NCI-H446 treated with DMSO at 0.1 percent for 48 hours (cell line): Measurements from ENCODE around the gene SULT1C3.
"Not testable (repeated sequence)": the region's sequence is repeated elsewhere in the genome, so short reads cannot be mapped to it uniquely, and the experiment has no call there.

Experiments
- DNase-seq: peaks from one replicate; lab custom pipeline; 2025; lab: John Stamatoyannopoulos, UW

The SULT1C3 gene

GRCh38 chr2:108244667-108245414 is 5.1 kb downstream of the SULT1C3 start:
- no peak for DNase-seq

- DNase-seq: no peak
These were observed 13.3 kb downstream of the SULT1C3 start for GRCh38 chr2:108253106-108253505.

DNA sequence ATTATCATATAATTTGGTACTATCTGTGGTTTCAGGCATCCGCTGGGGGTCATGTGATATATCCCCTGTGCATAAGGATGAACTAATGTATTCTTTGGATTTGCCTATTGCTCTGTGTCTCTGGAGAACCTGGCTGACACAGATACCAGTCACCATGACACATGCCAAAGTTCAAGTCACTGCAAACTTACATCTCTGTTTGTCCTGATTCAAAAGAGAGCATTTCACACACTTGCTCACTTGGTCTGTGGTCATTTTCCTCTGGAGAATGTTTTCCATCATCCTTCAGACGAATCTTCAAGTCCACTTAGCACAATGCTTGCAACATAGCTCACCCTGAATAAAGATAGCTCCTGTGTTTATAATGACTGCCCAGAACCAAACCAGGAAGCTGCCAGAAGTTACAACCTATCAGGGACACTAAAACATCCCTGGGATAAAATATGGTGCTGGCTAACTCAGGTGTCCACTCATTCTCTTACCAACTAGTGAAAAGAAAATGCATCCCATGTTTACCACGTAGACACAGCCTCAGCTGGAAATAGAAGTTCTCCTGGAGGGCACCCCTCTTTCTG is 18.1 kb downstream of the SULT1C3 start:
- no peak for DNase-seq

GRCh38 chr2:108260773-108261172 is 21.0 kb downstream of the SULT1C3 start:
- no peak for DNase-seq

DNA sequence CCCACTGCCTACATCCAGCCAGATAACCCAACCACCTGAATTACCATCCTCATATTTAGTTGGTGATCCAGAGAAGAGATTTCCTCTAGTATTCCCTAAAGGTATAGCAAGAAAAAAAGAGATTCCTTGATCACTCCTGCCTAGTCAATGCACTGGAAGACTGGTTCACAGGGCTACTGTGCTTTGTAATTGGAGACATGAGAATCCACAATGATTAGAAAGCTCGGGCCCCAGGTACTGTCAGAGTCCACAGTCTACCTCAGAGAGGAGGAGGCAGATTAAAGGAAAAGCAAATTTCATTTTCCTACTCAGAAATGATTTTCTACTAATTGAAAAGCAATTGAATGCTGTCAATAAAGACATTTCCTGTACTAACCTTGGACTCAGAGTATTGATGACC is 22.3 kb downstream of the SULT1C3 start:
- no peak for DNase-seq

- no peak for DNase-seq
These were observed 23.6 kb downstream of the SULT1C3 start for GRCh38 chr2:108263401-108263800.

DNA sequence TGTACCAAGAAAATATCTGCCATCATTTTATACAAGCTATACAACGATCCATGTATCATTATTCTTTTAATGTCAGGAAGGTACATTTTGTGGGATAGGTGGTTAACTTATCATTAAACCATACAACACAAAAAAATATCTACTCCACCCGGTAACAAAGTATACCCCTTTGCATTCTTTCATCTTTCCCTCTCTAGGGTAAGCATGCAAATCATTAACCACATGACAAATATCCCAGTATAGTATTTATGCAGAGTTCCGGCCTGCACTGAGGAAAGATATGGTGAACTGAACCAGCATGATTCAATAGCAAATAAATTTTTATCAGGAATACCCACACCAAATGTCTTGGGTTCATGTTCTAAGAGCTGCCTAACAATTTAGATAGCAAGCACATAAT is 26.4 kb downstream of the SULT1C3 start:
- DNase-seq: no peak

DNA sequence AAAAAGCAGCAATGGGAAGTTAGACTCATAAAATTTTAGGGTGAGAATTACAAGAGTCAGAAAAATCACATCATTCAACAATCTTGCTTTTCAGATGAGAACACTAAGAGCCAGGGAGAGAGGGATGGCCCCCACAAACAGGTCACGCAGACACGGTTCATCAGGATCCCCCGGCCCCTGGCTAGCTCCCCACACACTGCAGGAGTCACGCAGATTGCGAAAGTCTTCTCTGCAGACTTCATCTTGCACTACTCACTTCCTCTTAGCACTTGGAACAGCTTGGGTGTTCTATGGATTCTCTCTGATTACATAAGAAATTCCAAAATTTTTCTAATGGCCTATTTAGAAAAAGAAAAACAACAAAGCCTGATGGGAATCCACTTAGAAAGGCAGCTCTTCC is 27.3 kb downstream of the SULT1C3 start:
- DNase-seq: no peak

DNA sequence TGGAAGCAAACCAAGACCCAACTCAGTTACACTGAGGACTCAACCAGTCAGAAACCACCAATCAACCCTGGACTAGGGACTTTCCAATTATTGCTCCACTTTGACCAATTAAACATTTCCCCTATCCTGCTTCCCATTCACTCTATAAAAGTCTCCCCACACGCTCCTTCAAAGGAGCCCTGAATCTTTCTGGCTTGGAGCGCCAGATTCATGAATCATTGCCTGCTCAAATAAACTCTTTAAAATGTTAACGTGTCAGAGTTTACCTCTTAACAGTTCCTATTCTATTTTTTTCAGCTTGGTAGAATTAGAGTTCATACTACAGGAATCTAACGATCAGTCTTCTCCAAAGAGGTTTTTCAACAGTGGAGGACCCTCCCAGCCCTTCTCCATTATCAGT is 28.2 kb downstream of the SULT1C3 start:
- no peak for DNase-seq

GRCh38 chr2:108270346-108270745 is 30.6 kb downstream of the SULT1C3 start:
- no peak for DNase-seq

GRCh38 chr2:108270768-108271506 is 31.2 kb downstream of the SULT1C3 start:
- DNase-seq: no peak

- no peak for DNase-seq
These were observed 32.0 kb downstream of the SULT1C3 start for GRCh38 chr2:108271691-108272253.

DNA sequence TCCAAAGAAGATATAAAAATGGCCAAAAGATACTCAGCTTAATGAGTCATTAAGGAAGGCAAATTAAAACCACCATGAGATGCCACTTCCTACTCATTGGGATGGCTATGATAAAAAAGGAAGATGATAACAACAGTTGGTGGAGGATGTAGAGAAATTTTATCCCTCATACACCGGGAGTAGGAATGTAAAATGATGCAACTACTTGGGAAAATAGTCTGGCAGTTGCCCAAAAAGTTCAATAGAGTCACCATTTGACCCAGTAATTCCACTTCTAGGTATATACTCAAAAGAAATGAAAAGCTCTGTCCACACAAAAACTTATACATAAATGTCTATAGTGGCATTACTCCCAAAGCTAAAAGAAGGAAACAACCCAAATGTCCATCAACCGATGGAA is 38.9 kb downstream of the SULT1C3 start:
- DNase-seq: no peak

- DNase-seq: no peak
These were observed 39.7 kb downstream of the SULT1C3 start for GRCh38 chr2:108279468-108279867.

DNA sequence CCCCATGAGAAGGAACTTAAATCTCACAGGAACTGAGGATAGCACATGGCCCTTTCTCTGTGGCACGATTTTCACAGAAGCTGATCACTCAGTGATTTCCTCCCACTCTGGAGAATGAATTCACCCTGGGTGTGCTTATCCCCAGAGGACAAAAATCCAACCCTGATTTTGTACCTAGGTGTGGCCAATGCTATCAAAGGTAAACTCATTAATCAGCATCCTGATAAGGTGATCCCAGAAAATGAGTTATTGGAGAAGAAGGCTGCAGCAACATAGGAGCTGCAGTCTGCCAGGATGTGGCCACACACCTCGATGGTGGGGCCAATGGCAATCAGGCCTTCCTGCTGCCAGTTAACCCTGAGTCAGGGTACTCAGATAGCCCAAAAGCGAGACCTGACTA is 40.7 kb downstream of the SULT1C3 start:
- no peak for DNase-seq

DNA sequence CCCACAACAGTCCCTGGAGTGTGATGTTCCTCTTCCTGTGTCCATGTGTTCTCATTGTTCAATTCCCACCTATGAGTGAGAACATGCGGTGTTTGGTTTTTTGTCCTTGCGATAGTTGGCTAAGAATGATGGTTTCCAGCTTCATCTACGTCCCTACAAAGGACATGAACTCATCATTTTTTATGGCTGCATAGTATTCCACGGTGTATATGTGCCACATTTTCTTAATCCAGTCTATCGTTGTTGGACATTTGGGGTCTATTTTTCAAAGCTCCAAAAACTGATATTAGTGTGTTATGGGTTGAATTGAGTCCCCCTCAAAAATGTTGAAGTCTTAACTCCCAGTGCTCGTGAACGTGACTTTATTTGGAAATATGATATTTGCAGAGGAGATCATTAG is 44.8 kb downstream of the SULT1C3 start:
- DNase-seq: not testable (repeated sequence)

GRCh38 chr2:108285616-108286015 is 45.8 kb downstream of the SULT1C3 start:
- no peak for DNase-seq

- no peak for DNase-seq
These were observed 47.4 kb downstream of the SULT1C3 start for GRCh38 chr2:108287169-108287568.

DNA sequence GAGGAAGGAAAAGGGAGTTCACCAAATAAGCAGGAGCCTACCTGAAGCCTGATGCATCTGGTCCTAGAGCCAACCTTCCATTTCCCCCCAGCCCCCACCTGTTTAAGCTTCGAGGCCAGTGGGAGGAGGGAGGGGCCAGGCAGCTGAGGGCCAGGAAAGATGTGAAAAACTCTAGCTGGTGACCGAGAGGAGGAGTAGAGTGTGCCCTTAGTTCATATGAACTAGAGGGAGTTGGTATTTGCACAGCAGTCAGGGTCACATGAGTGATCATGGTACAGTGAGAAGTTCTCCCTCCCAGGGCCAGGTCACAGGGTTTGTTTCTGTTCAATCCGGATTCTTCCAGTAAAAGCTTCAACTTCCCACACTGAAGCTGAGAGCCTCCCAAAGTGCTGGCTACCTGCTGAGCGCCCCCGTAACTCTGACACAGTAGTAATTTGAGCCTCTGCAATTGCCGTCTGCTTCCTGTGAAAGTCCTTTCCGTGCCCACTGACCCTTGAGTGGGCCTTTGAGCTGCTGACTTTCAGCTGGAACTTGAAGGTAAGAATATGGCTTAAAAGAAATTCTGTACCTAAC is 48.9 kb downstream of the SULT1C3 start, which contains the start of gene SULT1C2:
Gene SULT1C2 (plus strand): TSS at position 362 of the 573 bp plus-strand sequence. CDS start 4,773 bp downstream, outside the sequence.
- DNase-seq: no peak

DNA sequence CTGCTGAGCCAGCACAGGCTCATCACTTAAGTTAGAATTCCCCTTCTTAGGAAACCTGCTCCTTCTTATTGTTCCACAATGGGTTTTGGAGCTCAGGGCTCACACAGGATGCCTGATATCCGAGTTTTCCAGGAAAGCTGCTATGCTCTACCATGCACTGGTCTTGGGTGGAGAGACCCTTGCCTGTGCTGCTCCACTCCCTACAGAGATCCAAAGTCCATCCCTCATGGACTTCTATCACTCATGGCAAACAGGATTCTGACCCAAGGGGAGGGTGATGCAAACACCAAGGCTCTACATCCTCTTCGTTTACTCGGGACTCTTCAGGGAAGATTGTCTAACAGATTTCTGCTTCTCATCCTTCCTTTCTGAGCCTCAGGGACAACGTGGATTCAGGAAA is 54.1 kb downstream of the SULT1C3 start:
- no peak for DNase-seq

GRCh38 chr2:108297436-108298141 is 57.8 kb downstream of the SULT1C3 start:
- DNase-seq: no peak

DNA sequence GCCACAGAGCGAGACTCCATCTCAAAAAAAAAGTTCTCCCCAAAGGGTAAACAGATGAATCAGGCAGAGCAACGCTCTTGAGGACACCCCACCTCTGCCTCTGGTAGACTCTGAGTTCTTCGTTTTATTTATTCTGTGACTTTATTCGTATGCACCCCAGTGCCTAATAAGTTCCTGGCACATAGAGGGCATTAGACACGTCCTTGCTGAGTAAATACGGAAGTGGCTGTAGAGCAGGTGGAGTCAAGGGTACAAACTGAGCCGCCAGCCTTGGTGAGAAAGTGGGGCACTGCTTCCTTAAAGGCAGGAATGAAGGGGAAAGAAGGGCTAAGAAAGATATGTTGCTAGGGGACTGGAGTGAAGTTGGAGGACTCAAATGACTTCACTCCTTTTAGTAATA is 61.8 kb downstream of the SULT1C3 start:
- no peak for DNase-seq
